Activated T-cell treated with anti-CD3 and anti-CD28 coated beads for 1 hour (primary cell): ENCODE data around the gene ESCO1.

ENCODE experiments used
- DNase-seq: peaks from one replicate; pipeline ENCODE4 v3.0.0-alpha.2; 2020; ENCODE audit warnings: low read depth

The ESCO1 gene

GRCh38 chr18:21489119-21489750 is 111.3 kb downstream of the ESCO1 start:
- no peak for DNase-seq

GRCh38 chr18:21486905-21487437 is 113.5 kb downstream of the ESCO1 start:
- no peak for DNase-seq

DNA sequence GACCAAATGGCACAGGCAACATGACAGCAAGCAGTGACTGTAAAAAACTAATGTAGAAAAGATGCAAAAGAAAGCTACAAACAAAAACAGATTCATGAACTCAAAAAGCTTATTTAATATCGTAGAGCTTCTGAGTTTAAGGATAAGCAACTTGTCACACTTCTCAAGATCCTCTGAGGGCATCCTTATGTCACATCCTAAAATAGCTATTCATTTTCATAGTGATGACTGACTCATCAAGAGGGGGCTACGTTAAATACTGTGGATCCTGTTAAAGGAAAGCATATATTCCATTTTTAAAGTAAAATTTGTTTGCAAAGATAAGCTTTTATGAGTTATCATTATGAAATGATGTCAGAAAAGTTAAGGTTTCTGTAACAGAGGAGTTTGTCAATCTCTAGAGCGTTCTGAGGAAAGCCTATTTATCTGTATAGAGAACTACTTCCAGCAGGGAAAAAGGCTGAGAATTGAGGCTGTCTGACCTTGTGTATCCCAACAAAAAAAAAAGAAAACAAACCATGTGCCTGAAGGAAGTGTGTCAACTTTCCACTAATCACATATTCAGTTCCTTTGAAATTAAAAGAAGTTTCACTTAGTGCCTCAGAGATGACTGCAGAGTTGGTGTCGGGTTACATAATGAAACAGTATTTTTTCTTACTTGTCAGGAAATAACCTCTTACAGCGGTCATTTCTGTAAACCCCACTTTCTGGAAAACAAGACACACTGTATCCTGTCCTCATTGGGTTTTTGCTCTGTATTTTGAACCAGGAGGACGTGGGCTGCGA is 115.5 kb downstream of the ESCO1 start:
- no peak for DNase-seq

DNA sequence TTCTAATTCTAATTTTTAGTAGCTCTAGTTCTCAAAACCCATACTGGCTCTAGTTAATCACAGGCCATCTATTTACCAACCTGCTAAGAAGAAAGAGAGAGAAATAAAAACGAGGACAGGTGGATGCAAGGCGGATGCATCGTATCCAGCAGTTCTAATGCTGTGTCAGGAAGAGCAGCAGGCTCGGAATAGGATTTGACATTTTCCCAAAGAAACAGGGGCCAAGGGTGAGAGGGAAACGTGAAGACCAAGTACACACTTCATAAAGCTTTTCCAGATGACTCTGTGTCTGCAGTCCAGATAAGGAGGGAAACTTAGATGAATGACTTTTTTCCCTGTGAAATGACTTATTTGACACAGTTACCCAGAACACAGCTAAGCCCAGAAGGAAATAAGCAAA is 117.5 kb downstream of the ESCO1 start:
- DNase-seq = no peak

DNA sequence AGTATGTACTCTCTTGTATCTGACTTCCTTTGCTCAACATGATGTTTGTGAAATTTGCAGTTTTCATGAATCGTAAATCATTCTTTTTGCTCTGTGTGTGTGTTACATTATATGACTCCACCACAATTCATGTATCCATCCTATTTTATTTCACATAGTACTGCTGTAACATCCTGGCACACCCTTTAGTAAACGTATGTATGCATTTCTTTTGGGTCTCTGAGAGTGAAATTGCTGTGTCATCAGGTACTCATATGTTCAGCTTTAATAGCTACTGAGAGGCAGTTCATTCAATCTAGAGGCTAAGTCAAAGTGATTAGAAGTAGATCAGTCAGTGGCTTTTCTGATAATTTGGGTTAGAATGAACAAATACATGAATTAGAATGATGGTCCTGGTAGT is 118.8 kb downstream of the ESCO1 start:
- DNase-seq = no peak

- DNase-seq = no peak
Observed at GRCh38 chr18:21479721-21480120, 120.8 kb downstream of the ESCO1 start.
